GM21528 (cell line): ENCODE results near the gene SGCD.
A peak's percentile ranks its signal among the peaks of the same experiment; 100 is the strongest.

ENCODE experiments used
- ATAC-seq: cut with Tn5 transposase; IDR thresholded peaks from one replicate; pipeline ENCODE4 v1.9.1; 2021; ENCODE audit warnings: mild to moderate bottlenecking, moderate library complexity; ENCODE audit not compliant: unreplicated experiment, low FRiP score

SGCD gene

DNA sequence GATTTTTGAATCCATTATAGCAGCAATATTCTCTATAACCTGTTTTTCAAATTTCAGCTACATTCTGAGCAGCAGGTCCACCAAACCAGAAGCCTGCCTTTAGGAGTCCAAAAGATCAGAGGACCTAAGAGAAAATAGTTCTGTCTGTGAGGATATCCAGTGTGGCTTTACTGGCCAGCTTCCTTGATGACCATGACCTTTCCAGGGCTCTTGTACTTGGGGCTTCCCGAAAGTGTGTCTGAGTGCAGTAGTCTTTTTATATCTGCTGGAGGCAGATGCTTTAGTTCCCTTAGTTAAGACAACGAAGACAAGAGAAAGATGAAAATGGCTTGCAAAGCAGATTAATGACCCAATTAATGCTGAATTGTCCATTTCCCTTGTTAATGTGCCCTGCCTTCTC lies 72.4 kb downstream of the SGCD start:
- ATAC-seq, result no peak

DNA sequence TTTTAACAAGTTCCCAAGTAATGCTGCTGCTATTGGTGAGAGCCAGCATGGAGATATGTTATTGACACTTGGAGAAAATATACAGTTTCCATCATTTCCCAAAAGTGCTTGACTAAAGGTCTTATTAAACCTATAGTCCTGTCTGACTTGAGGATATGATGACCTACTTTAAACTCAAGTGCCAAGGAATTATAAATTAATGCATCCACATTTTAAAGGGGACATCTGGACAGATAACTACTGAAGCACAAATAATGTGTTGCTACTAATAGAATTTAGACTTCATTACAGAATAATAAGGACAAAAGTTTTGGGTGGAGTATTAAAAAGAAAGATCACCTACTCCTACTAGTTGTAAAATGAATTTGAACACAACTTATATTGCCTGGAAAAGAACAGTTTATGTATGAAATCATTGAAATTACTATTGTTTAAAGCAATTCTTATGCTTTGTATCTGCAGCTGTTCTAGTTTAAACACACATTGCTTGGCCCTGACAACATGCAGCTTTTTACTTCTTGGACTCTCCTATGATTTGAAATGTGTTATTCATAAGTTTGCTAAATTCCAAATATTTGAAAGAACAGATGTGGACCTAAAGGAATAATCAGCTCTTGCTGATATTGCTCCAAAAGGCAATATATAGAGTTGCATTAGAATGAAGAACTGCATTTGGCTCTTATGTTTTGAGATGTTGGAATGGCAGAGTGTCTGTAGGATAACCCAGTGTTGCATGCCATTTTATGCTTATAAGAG lies 73.4 kb downstream of the SGCD start:
- ATAC-seq, result no peak

DNA sequence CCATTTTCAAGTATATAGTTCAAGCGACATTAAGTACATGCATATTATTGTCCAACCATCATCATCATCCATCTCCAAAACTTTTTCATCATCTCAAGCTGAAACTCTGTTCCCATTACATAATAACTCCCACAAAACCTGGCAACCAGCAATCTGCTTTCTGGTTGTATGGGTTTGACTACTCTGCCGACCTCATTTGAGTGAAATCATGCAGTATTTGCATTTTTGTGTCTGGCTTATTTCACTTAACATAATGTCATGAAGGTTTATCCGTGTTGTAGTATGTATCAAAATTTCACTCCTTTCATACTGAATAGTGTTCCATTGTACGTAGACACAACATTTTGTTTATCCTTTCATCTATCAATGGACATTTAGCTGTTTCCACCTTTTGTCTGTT lies 74.8 kb downstream of the SGCD start:
- peak; percentile 17 for ATAC-seq

DNA sequence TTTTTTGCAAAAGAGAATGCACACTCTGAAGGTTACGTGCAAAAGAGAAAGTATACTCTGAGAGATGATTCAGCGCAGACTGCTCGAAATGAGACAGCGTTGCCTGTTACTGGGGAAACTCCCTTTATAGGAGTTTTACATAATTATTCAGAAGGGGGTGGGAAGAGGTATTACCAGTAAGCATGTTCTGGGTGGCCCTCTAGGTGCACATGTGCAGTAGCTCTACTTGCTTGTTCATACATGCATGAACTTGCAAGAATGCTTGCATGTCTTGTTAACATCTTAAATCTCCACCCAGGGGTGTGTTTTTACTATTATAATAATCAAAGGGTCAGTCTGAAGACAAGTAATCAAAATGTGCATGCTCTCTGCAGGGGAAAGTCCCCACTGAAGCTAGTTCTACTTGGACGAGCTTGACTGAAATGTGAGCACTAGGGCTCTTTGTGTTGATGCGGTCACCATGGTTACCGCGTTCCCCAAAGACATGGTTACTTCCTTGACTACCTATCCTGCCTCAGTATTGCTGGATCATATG lies 75.5 kb downstream of the SGCD start:
- peak; percentile 99 for ATAC-seq

DNA sequence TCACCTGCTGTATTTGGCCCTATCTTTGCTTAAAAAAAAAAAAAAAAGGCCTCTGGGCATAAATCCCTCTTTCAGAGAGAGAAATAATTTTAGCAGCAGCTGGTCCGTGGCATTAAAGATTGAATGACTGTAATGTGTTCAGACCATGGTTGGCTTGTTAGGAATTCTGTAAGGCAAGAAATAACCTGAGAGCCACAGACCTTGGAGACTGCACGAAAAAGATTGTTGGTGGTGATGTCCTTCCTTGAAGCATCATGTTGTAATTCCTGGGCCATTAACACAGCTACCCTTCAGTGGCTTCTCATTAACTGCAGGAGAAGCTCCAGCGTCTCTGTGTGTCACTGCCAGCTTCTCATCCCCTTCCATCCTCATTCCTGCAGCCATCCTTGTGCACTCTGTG lies 79.0 kb downstream of the SGCD start:
- no peak for ATAC-seq

DNA sequence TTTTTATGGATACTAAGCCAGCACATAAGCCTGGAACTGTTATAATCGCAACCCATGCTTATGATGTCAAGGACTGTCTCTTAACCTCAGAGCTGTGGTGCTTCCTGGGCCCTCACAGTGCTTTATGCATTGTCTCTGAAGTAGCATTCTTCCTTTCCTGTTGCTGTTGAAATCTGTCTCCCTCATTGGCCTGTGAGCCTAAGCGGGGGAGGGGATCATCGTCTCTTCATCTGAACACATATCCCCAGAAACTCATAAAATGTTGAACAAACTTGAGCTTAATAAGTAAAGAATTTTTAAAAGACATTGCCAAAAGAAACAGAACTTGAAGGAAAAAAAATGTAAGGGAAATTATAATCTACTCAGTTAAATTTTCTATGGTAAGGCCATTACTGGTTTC lies 80.3 kb downstream of the SGCD start:
- no peak for ATAC-seq

DNA sequence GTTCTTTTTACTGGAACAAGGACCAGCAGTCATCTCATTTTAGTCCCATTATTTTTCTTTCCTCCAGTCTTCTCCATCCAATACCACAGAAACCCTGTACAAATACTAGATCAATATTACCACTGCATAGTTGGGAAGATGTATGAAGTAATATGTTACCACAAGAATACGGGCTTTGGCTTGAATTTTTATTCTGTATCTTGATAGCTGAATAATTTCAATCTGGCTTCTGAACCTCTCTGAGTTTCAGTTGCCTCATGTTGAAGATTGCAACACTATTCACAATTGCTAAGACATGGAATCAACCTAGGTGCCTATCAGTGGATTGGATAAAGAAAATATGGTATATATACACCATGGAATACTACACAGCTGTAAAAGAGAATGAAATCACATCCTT lies 82.9 kb downstream of the SGCD start:
- ATAC-seq, result no peak

DNA sequence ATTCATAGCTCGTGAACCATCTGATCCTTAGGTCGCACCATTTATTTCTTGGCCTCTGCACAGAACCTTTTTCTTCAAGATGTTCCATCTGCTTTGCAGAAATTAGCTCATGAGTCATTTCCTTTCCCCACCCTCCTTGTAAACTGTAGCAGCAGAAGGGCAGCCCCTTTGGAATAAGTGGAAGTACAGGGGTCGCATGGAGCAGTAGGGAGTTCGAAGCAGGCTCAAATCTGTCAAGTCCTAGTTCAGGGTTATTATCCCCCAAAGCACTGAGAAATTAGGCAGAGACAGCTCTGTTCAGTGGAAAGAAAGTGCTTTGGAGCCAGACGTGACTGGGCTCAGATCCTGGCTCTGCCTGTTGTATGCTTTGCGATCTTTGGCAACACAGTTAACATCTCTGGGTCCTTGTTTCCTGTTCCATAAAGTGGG lies 84.2 kb downstream of the SGCD start:
- ATAC-seq, result no peak

DNA sequence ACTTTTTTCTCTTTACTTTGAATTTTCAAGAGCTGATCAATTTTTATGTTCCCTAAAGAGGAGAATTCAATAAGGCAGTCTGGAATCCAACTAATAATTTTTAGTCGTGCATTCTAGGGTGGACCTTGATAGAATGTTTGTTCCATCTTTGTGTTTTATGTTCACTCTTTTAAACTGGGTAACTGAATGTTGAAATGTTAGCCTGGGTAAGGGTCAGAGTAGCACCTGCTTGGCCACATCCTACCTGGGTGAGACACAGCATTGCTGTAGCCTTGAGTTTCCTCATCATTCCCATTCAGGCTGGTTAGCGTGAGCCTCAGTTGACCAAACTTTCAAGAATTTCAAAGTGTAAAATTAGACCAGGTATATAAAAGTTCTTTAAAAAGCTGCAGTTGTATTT lies 85.0 kb downstream of the SGCD start:
- ATAC-seq, result no peak

DNA sequence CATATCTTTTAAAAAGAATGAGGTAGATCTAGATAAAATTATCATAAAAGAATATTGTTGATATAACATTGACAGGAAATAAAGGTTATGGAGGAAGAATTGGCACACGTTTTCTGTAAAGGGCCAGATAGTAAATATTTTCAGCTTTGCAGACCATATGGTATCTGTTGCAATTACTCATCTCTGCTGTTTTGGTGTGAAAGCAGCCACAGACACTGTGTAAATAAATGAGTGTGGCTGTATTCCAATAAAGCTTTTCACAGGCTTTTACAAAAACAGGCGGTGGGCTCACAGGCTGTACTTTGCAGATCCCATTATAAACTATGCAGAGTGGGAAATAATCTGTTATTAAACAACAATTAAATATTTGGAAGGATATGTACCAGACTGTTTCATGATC lies 87.4 kb downstream of the SGCD start:
- ATAC-seq, result no peak

DNA sequence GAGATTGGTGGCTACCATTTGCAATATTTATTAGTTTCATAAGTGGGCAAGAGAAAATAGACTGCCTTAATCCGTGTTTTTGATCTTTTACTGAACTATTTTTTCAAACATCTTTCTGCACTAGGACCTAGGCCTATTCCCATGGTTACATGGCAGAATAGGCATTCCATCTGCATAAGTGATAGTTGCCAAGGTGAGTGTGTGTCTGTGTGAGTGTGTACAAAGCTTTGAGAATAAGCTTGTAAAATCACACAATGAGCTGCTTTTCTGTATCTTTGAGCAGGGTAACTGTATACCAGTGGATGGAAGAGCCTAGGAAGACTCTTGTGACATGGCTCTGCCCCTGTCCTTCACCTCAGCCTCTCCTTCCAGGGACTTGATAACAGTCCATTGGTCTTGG lies 92.7 kb downstream of the SGCD start:
- no peak for ATAC-seq

DNA sequence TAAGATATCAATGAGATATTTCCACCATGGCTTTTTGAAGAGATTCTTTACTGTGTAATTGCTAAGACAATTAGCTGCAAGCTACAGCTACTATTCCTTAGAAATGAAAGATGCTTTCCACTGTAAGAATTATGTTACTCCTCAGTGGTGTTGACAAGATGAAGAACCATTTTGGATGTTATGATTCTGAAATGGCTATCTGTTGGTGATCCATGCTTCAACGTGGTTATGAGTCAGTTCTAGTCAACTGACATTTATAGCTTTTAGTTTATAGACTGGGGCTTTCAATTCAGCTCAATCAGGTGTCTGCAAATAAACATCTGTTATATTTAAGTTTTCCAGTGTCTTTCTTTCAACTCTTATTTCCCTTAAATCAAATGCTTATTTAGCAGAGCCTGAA lies 93.7 kb downstream of the SGCD start:
- ATAC-seq, result no peak

DNA sequence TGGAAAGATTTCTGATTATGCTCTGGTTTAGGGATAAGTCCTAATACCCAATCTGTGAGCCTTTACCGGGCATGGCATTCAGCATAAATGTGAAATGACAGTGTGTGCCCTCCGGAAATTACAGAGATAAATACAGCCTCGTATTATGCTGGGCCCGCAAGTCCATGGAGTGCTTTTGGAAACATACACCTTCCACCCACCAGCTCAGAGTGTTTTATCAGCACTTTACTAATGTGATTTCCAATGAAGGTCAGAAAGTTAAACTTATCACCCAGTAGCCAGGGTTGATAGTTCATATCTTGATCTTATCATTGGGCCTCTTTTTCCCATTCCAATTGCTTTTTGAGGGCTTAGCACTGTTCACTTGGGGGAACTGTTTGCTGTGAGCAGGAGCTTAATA lies 94.8 kb downstream of the SGCD start:
- no peak for ATAC-seq

DNA sequence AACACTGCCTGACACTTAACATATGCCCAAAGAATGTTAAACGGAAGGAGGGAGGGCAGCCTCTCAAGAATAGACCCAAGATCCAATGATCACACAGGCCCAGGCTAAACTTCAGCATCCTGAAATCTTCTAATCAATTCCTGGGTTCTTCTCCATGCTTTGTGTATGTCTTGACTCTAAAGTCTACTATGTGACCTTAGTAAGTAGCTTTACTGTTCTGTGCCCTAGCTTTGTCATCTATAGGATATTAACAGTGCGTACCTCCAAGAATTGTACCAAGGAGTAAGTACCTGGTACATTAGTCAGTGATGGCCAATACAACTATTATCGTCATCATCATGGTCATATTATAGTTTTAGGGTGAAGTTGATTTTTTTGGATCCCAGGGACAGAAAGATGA lies 96.6 kb downstream of the SGCD start:
- ATAC-seq, result no peak

DNA sequence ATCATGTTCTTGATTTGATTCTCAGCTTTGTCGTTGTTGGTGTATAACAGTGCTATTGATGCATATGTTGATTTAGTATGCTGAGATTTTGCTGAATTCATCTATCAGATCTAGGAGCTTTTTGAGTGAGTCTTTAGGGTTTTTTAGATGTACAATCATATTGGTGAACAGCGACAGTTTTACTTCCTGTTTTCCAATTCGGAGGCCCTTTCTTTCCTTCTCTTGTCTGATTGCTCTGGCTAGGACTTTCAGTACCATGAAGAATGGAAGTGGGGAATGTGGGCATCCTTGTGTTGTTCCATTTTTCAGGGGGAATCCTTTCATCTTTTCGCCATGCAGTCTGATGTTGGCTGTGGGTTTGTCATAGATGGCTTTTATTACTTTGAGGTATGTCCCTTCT lies 100.4 kb downstream of the SGCD start:
- ATAC-seq, result no peak

DNA sequence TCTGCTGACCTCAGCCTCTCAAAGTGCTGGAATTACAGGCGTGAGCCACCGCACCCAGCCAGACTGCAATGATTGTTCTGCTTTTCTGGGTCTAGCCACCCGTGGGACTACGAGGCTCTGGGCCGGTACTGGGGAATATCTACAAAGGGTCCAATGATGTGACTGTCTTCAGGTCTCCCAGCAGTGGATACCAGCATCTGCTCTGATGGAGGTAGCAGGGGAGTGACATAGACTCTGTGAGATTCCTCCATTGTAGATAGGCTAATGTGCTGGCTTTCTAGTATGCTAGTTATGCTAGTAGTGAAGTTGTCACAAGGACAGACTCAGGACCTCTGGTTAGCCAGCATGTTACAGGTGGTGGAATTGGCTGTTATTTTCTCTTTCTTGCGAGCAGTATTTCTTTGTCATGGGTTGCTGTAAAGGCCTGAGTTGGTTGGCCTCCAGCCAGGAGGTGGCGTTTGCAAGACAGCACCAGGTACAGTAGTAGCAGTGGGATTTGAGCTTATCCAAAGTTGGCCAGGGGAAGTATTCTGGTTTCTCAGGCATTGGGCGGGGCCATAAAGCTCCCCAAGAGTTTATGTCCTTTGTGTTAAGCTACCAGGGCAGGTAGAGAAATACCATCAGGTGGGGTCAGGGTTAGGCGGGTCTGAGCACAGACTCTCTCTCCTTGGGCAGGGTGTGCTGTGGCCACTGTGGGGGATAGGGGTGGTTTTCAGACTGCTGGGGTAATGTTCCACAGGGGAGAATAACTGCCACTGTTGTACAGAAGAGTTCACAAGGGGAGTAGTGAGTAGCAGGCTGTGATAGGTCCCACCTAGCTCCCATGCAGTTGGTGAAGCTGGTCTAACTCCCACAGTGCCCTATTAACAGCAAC lies 105.2 kb downstream of the SGCD start:
- ATAC-seq, result no peak

DNA sequence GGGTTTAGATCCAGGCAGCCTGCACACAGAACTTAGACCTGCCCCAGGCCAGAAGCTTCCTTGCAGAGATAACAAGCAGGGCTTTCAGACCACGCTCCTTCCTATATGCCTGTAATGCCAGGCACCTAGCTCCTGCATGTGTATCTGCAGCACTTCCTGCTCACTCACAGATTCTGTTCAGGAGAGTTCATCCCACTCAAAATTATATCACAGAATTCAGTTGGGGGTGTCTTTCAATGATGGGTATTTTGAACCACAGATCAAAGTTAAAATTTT lies 105.8 kb downstream of the SGCD start:
- no peak for ATAC-seq

DNA sequence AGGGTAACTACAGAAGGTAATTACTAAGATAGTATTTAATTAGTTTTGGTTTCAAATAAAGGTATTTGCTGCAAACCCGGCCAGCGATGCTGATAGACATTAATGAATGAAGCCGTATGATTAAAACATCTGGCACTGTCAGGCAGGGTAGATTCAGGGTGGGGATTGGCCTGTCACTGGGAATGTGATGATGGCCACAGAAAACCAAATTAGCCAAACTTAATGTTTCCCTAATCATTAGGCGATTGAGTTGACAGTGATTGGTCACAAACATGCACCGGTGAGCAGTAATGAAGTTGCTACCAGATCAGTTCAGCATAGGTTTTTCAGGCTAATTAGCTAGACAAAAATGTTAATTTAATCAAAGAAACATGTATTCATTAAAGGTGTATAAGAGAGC lies 107.5 kb downstream of the SGCD start:
- no peak for ATAC-seq

DNA sequence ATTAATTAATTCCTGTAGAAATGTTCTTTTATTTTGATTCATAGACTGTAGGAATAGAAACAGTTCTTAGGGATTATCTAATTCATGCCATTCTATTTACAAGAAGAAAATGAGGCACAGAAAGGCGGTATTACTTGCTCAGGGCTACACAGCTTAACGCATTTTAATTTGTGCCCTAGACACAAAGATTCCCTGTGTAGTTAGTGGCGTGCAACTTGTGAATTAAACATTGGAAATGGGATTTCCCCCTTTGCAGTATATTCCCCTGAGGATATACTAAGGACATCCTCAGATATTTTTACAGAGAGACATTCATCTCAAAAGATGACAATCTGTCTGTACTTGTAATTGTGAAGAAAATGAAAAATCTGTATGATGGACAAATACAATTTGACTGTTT lies 108.1 kb downstream of the SGCD start:
- ATAC-seq, result no peak

DNA sequence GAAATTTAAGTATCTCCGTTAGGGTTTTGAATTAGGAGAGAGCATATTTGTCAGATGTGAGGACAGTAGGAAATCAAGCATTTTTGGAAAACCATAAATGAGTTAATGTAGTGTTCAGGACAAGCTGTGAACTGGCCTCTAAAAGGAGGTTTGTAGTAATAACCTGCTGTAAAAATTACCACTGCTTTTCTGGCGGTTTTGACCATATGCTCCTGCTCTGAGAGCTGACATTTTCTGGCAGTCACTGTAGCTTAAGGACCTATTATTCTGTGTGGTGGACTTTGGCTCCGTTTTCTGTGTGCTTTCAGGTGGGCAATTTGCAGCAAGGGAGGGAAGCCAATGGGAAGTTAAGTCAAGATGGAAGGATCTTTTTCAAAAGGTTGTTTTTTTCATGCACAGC lies 111.1 kb downstream of the SGCD start:
- ATAC-seq, result no peak

DNA sequence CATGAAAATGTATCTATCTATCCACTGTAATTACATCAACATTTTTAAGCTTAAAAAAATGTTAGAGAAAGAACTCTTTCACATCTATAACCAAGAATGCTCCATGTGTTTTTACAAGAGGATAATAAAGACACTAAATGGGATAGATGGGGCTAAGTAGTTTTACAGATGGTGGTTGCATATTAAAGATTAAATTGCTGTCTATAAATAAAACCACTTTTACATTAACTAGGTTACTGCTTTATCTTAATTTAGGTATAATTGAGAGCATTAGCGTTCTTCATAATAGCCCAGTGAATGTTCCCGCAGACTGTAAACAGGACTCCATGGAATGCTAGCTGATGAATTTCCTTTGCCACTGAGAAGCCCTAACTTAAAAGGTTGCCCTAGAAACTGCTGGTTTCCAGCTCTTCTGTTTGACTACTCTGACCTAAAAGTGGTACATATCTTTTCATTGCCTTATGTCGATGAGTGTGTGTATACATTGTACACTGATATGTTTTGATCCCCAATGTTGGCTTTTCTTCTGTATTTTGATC lies 117.9 kb downstream of the SGCD start:
- ATAC-seq, result no peak

DNA sequence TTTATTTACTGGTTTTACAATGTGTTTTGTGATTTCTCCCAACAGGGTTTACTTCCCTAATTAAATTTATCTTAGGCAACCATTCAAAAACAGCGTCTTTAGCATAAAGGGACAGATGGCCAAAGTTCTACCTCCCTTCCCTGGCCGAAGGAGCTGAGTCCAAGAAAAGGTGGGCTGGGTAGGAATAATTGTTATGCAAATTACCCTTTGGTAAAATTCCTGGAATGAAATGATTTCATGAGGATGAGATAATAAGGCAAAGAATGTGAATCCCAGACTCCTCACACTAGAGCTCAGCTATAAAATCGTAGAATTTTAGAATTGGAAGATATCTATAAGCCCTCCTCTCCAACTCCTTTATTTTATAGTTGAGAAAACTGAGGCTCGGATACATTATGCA lies 119.6 kb downstream of the SGCD start:
- ATAC-seq, result no peak
